Adrenal gland (tissue), 12 donors: ENCODE measurements around the gene PHKG2. TPM values are rescaled to one million over a fixed set of nuclear protein-coding genes. Genes with fewer than 3 reads are reported as not detected.

Experiments used
- DNase-seq, 7 donors: peaks; one replicate each; pipeline ENCODE4 v3.0.0-alpha.2; 2019 to 2020
- H3K27ac ChIP-seq, 5 donors: fragments of 200-600 bp; sonication (generic) in 4 of 5; 1 replicate in 3 of 5; 2 replicates in 2 of 5; pipeline versions ENCODE4 v1.5.1 to v1.8.0; 2016 to 2020; ENCODE audit warnings: mild to moderate bottlenecking in 1 of 5
- H3K27me3 ChIP-seq: fragments of 200-600 bp; 2 replicates; pipeline ENCODE4 v1.8.0; 2021
- H3K36me3 ChIP-seq, 2 donors: fragments of 200-600 bp; replicated peaks in 1 of 2; 1 replicate in 1 of 2; 2 replicates in 1 of 2; pipeline versions ENCODE4 v1.5.1 to v1.8.0; 2018 to 2022
- H3K4me1 ChIP-seq, 2 donors: fragments of 200-600 bp; replicated peaks in 1 of 2; 1 replicate in 1 of 2; 2 replicates in 1 of 2; pipeline versions ENCODE4 v1.5.1 to v1.8.0; 2018 to 2021
- H3K4me3 ChIP-seq, 4 donors: fragments of 200-600 bp; sonication (generic) in 3 of 4; one replicate each; pipeline ENCODE4 v1.5.1; 2016 to 2018
- H3K9me3 ChIP-seq, 3 donors: fragments of 200-600 bp; sonication (generic) in 1 of 3; replicated peaks in 1 of 3; 1 replicate in 2 of 3; 2 replicates in 1 of 3; pipeline versions ENCODE4 v1.5.1 to v1.8.0; 2016 to 2021
- CTCF ChIP-seq, 6 experiments: fragments of 450-650 bp in 4 of 6; fragments of 200-600 bp in 2 of 6; sonication (generic) in 1 of 6; IDR thresholded peaks; 1 replicate in 5 of 6; 2 replicates in 1 of 6; pipeline versions ENCODE4 v1.5.1 to v1.8.0; 2016 to 2021; ENCODE audit warnings: antibody characterized with exemption in 6 of 6, mild to moderate bottlenecking in 2 of 6, moderate library complexity in 1 of 6
- POLR2A ChIP-seq, 2 donors: fragments of 450-650 bp; IDR thresholded peaks; one replicate each; pipeline ENCODE4 v1.6.1; 2017; ENCODE audit warnings: antibody characterized with exemption in 2 of 2, mild to moderate bottlenecking in 2 of 2, moderate library complexity in 1 of 2
- WGBS, 4 donors: extraction: QIAGEN DNeasy Blood & Tissue Kit in 2 of 4; methylation state at CpG; one replicate each; pipeline versions ENCODE4 v1.1.5 to v1.1.7; 2013 to 2017; 5-methylcytosine and 5-hydroxymethylcytosine counted together
- intact Hi-C, 2 donors: fragments of 100-400 bp; cut with DNase I; formaldehyde crosslinking; loops; one replicate each; pipeline versions ENCODE4 v1.14.1 to v1.15.0; 2022 to 2023
- polyA plus RNA-seq, 3 donors: library from polyadenylated mRNA; stranded (reverse); fragments of 200-250 nt in 2 of 3; fragments of 350-450 nt in 1 of 3; fragmentation: Illumina TruSeq in 1 of 3; extraction: RNeasy Lipid Tissue Mini Kit (QIAGEN cat#74804) in 1 of 3; gene quantifications; one replicate each; pipeline ENCODE4 v1.2.3, GENCODE V29; 2013 to 2014
- total RNA-seq, 9 donors: library from RNA; depleted of rRNA in 4 of 9; stranded (reverse); fragments of >200 nt in 4 of 9; fragments of 120-200 nt in 1 of 9; fragmentation: NEBNext Ultra II Directional in 1 of 9; extraction: Animal tissue kit (Norgen Biotek cat#: 25700) in 1 of 9; gene quantifications; one replicate each; pipeline versions ENCODE4 v1.1.0 to v1.2.4, GENCODE V29; 2013 to 2023
- donor health status: healthy with polysubstance abuse.
- donor health status: Bipolar disorder and iron deficiency.
- donor health status: DM: yes; HTN: yes; CAD: no.
- donor health status: DM: no; HTN: no; CAD: no.
- donor health status: DM: no; HTN: no; CAD: no.
- donor health status: DM: yes; HTN: yes; CAD: no.

Gene PHKG2
- total and polyA plus RNA-seq, 12 donors = 18.7 to 82.8 (median 35.2) TPM

- peak overlapping the region; percentile 11 to 84 (median 77) for H3K27ac ChIP-seq
- WGBS, 4 donors = 33 to 48% (median 40%) methylated on average over 3 to 6 of the region's 6 CpGs
- H3K36me3 ChIP-seq = peaks cover 0 to 47% of the 10 kb centered on the region in 2 donors
- H3K9me3 ChIP-seq = no peaks in the 10 kb centered on the region
- intact Hi-C loops = no loop called here
- peak; percentile 51 to 88 (median 84) for DNase-seq
- peak in 1 of 2 donors; percentile 46 for TF ChIP-seq POLR2A (IDR thresholded peaks at IDR 0.05)
- TF ChIP-seq CTCF (IDR thresholded peaks at IDR 0.05) = no peak
- H3K27me3 ChIP-seq = no peaks in the 10 kb centered on the region
- H3K4me1 ChIP-seq = peaks cover 10 to 23% of the 10 kb centered on the region in 2 donors
- no peak overlapping the region for H3K4me3 ChIP-seq
These were observed 6.7 kb upstream of the PHKG2 start for GRCh38 chr16:30741461-30741914.

- H3K9me3 ChIP-seq = no peaks in the 10 kb centered on the region
- TF ChIP-seq POLR2A (IDR thresholded peaks at IDR 0.05) = no peak
- no peak for TF ChIP-seq CTCF (IDR thresholded peaks at IDR 0.05)
- intact Hi-C loops = no loop called here
- 94 to 98% (median 96%) methylated on average over 7 to 11 of the region's 11 CpGs for WGBS, 4 donors
- H3K36me3 ChIP-seq = peaks cover 0 to 25% of the 10 kb centered on the region in 2 donors
- DNase-seq = peak in 1 of 7 donors; percentile 19
- no peak overlapping the region for H3K27ac ChIP-seq
- H3K4me3 ChIP-seq = no peak overlapping the region
- H3K4me1 ChIP-seq = peaks cover 10 to 31% of the 10 kb centered on the region in 2 donors
- H3K27me3 ChIP-seq = no peaks in the 10 kb centered on the region
These were observed 4.5 kb upstream of the PHKG2 start for GRCh38 chr16:30743716-30744115.

GRCh38 chr16:30744183-30744582 lies 4.0 kb upstream of the PHKG2 start:
- Histone ChIP-seq H3K27me3 (no peaks in the 10 kb centered on the region), H3K4me3 (no peak overlapping the region), H3K36me3 (peaks cover 0 to 21% of the 10 kb centered on the region in 2 donors), H3K27ac (no peak overlapping the region), H3K4me1 (peaks cover 10 to 31% of the 10 kb centered on the region in 2 donors), H3K9me3 (no peaks in the 10 kb centered on the region)
- DNase-seq = no peak
- TF ChIP-seq CTCF (IDR thresholded peaks at IDR 0.05) (no peak), POLR2A (IDR thresholded peaks at IDR 0.05) (no peak)
- intact Hi-C loops = no loop called here
- 79 to 95% (median 91%) methylated on average over 2 of the region's 2 CpGs for WGBS, 4 donors

- Histone ChIP-seq H3K4me1 (peaks cover 10 to 27% of the 10 kb centered on the region in 2 donors), H3K9me3 (no peaks in the 10 kb centered on the region), H3K27me3 (no peaks in the 10 kb centered on the region), H3K36me3 (peaks cover 0 to 12% of the 10 kb centered on the region in 2 donors), H3K4me3 (no peak overlapping the region), H3K27ac (no peak overlapping the region)
- DNase-seq = no peak
- WGBS, 4 donors = 57 to 78% (median 75%) methylated on average over 2 of the region's 2 CpGs
- intact Hi-C loops = no loop called here
- no peak for TF ChIP-seq CTCF (IDR thresholded peaks at IDR 0.05)
- no peak for TF ChIP-seq POLR2A (IDR thresholded peaks at IDR 0.05)
These were observed 3.1 kb upstream of the PHKG2 start for GRCh38 chr16:30745082-30745481.
